Measurements from ENCODE around the gene ULK4. TPM values are rescaled to one million over a fixed set of nuclear protein-coding genes. Genes with fewer than 3 reads are reported as not detected.

Gene ULK4
- total RNA-seq, 1 donor, result 42.5 TPM

GRCh38 chr3:41502481-41502880 lies 459.4 kb downstream of the ULK4 start:
- H3K4me3 ChIP-seq (ENCODE audit: low read length), result no peak overlapping the region
- H3K4me1 ChIP-seq (ENCODE audit: insufficient read depth, low read length), result no peaks in the 10 kb centered on the region
- H3K27me3 ChIP-seq (ENCODE audit: insufficient read depth, low read length), result no peaks in the 10 kb centered on the region
- H3K9me3 ChIP-seq (ENCODE audit: low read depth, low read length), result no peaks in the 10 kb centered on the region

GRCh38 chr3:41502023-41502422 lies 459.9 kb downstream of the ULK4 start:
- Histone ChIP-seq H3K27me3 (ENCODE audit: insufficient read depth, low read length) (no peaks in the 10 kb centered on the region), H3K4me3 (ENCODE audit: low read length) (no peak overlapping the region), H3K9me3 (ENCODE audit: low read depth, low read length) (no peaks in the 10 kb centered on the region), H3K4me1 (ENCODE audit: insufficient read depth, low read length) (no peaks in the 10 kb centered on the region)

- H3K4me3 ChIP-seq (ENCODE audit: low read length), result no peak overlapping the region
- H3K4me1 ChIP-seq (ENCODE audit: insufficient read depth, low read length), result no peaks in the 10 kb centered on the region
- no peaks in the 10 kb centered on the region for H3K27me3 ChIP-seq (ENCODE audit: insufficient read depth, low read length)
- H3K9me3 ChIP-seq (ENCODE audit: low read depth, low read length), result no peaks in the 10 kb centered on the region
Observed at GRCh38 chr3:41498847-41499246, 463.1 kb downstream of the ULK4 start.

GRCh38 chr3:41490360-41490759 lies 471.5 kb downstream of the ULK4 start:
- Histone ChIP-seq H3K27me3 (ENCODE audit: insufficient read depth, low read length) (no peaks in the 10 kb centered on the region), H3K9me3 (ENCODE audit: low read depth, low read length) (no peaks in the 10 kb centered on the region), H3K4me1 (ENCODE audit: insufficient read depth, low read length) (no peaks in the 10 kb centered on the region), H3K4me3 (ENCODE audit: low read length) (no peak overlapping the region)

GRCh38 chr3:41489231-41489630 lies 472.7 kb downstream of the ULK4 start:
- no peaks in the 10 kb centered on the region for H3K4me1 ChIP-seq (ENCODE audit: insufficient read depth, low read length)
- no peak overlapping the region for H3K4me3 ChIP-seq (ENCODE audit: low read length)
- H3K9me3 ChIP-seq (ENCODE audit: low read depth, low read length), result no peaks in the 10 kb centered on the region
- H3K27me3 ChIP-seq (ENCODE audit: insufficient read depth, low read length), result no peaks in the 10 kb centered on the region

GRCh38 chr3:41488501-41488900 lies 473.4 kb downstream of the ULK4 start:
- H3K9me3 ChIP-seq (ENCODE audit: low read depth, low read length), result no peaks in the 10 kb centered on the region
- no peaks in the 10 kb centered on the region for H3K27me3 ChIP-seq (ENCODE audit: insufficient read depth, low read length)
- H3K4me3 ChIP-seq (ENCODE audit: low read length), result no peak overlapping the region
- no peaks in the 10 kb centered on the region for H3K4me1 ChIP-seq (ENCODE audit: insufficient read depth, low read length)

GRCh38 chr3:41485484-41485883 lies 476.4 kb downstream of the ULK4 start:
- no peaks in the 10 kb centered on the region for H3K9me3 ChIP-seq (ENCODE audit: low read depth, low read length)
- H3K27me3 ChIP-seq (ENCODE audit: insufficient read depth, low read length), result no peaks in the 10 kb centered on the region
- H3K4me3 ChIP-seq (ENCODE audit: low read length), result no peak overlapping the region
- H3K4me1 ChIP-seq (ENCODE audit: insufficient read depth, low read length), result no peaks in the 10 kb centered on the region

GRCh38 chr3:41482134-41482533 lies 479.8 kb downstream of the ULK4 start:
- no peaks in the 10 kb centered on the region for H3K4me1 ChIP-seq (ENCODE audit: insufficient read depth, low read length)
- no peaks in the 10 kb centered on the region for H3K27me3 ChIP-seq (ENCODE audit: insufficient read depth, low read length)
- no peaks in the 10 kb centered on the region for H3K9me3 ChIP-seq (ENCODE audit: low read depth, low read length)
- H3K4me3 ChIP-seq (ENCODE audit: low read length), result no peak overlapping the region

GRCh38 chr3:41478278-41478677 lies 483.6 kb downstream of the ULK4 start:
- no peaks in the 10 kb centered on the region for H3K4me1 ChIP-seq (ENCODE audit: insufficient read depth, low read length)
- H3K27me3 ChIP-seq (ENCODE audit: insufficient read depth, low read length), result no peaks in the 10 kb centered on the region
- H3K4me3 ChIP-seq (ENCODE audit: low read length), result no peak overlapping the region
- peaks cover 12% of the 10 kb centered on the region for H3K9me3 ChIP-seq (ENCODE audit: low read depth, low read length)

- Histone ChIP-seq H3K27me3 (ENCODE audit: insufficient read depth, low read length) (no peaks in the 10 kb centered on the region), H3K4me1 (ENCODE audit: insufficient read depth, low read length) (no peaks in the 10 kb centered on the region), H3K9me3 (ENCODE audit: low read depth, low read length) (peaks cover 19% of the 10 kb centered on the region), H3K4me3 (ENCODE audit: low read length) (no peak overlapping the region)
Observed at GRCh38 chr3:41477399-41478014, 484.4 kb downstream of the ULK4 start.

GRCh38 chr3:41469083-41469482 lies 492.8 kb downstream of the ULK4 start:
- Histone ChIP-seq H3K4me1 (ENCODE audit: insufficient read depth, low read length) (no peaks in the 10 kb centered on the region), H3K27me3 (ENCODE audit: insufficient read depth, low read length) (no peaks in the 10 kb centered on the region), H3K4me3 (ENCODE audit: low read length) (no peak overlapping the region), H3K9me3 (ENCODE audit: low read depth, low read length) (peaks cover 39% of the 10 kb centered on the region)

- Histone ChIP-seq H3K4me1 (ENCODE audit: insufficient read depth, low read length) (no peaks in the 10 kb centered on the region), H3K4me3 (ENCODE audit: low read length) (no peak overlapping the region), H3K27me3 (ENCODE audit: insufficient read depth, low read length) (no peaks in the 10 kb centered on the region), H3K9me3 (ENCODE audit: low read depth, low read length) (peaks cover 29% of the 10 kb centered on the region)
Observed at GRCh38 chr3:41467481-41467880, 494.4 kb downstream of the ULK4 start.

GRCh38 chr3:41464858-41465257 lies 497.0 kb downstream of the ULK4 start:
- no peaks in the 10 kb centered on the region for H3K27me3 ChIP-seq (ENCODE audit: insufficient read depth, low read length)
- H3K4me1 ChIP-seq (ENCODE audit: insufficient read depth, low read length), result no peaks in the 10 kb centered on the region
- no peak overlapping the region for H3K4me3 ChIP-seq (ENCODE audit: low read length)
- peaks cover 2% of the 10 kb centered on the region for H3K9me3 ChIP-seq (ENCODE audit: low read depth, low read length)

GRCh38 chr3:41464401-41464800 lies 497.5 kb downstream of the ULK4 start:
- no peaks in the 10 kb centered on the region for H3K9me3 ChIP-seq (ENCODE audit: low read depth, low read length)
- no peaks in the 10 kb centered on the region for H3K27me3 ChIP-seq (ENCODE audit: insufficient read depth, low read length)
- no peaks in the 10 kb centered on the region for H3K4me1 ChIP-seq (ENCODE audit: insufficient read depth, low read length)
- no peak overlapping the region for H3K4me3 ChIP-seq (ENCODE audit: low read length)

GRCh38 chr3:41462103-41462691 lies 499.7 kb downstream of the ULK4 start:
- Histone ChIP-seq H3K27me3 (ENCODE audit: insufficient read depth, low read length) (no peaks in the 10 kb centered on the region), H3K4me1 (ENCODE audit: insufficient read depth, low read length) (no peaks in the 10 kb centered on the region), H3K9me3 (ENCODE audit: low read depth, low read length) (no peaks in the 10 kb centered on the region), H3K4me3 (ENCODE audit: low read length) (no peak overlapping the region)

- Histone ChIP-seq H3K4me1 (ENCODE audit: insufficient read depth, low read length) (no peaks in the 10 kb centered on the region), H3K27me3 (ENCODE audit: insufficient read depth, low read length) (no peaks in the 10 kb centered on the region), H3K4me3 (ENCODE audit: low read length) (no peak overlapping the region), H3K9me3 (ENCODE audit: low read depth, low read length) (no peaks in the 10 kb centered on the region)
Observed at GRCh38 chr3:41460736-41461135, 501.2 kb downstream of the ULK4 start.

All from mononuclear cell (primary cell).